AG09319 (cell line): ENCODE results near the gene TGFBRAP1.

Source experiments
- DNase-seq: peaks from one replicate; pipeline ENCODE4 v3.0.0-alpha.2; 2010; ENCODE audit warnings: low read depth; ENCODE audit errors: extremely low read depth
- CTCF ChIP-seq: IDR thresholded peaks from 2 replicates; pipeline ENCODE4 v1.5.1; 2011; ENCODE audit warnings: low read depth, mild to moderate bottlenecking, inconsistent platforms, low read length, moderate library complexity

Gene TGFBRAP1

GRCh38 chr2:105274046-105274445, 55.5 kb downstream of the TGFBRAP1 start:
- no peak for TF ChIP-seq CTCF
- peak; percentile 44 for DNase-seq

DNA sequence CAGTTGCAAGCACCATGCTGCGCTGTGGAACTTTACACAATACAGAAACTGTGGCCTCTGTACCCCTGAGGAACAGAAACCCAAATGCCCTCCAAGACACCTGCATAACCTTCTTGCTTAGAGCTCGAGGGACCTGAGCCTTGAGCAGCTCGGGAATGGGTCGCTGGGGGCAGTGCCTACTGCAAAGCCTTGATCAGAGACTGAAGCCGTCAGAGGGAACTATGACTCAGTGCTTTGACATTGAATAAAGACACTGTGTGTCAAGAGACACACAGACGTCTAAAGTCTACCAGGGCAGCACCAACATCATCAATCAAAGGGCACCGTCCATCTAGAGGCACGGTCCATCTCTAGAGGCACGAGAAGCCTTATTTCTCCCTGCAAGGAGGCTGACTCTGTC, 57.4 kb downstream of the TGFBRAP1 start:
- DNase-seq = no peak
- no peak for TF ChIP-seq CTCF

- no peak for TF ChIP-seq CTCF
- no peak for DNase-seq
These were observed 58.0 kb downstream of the TGFBRAP1 start for GRCh38 chr2:105271393-105272045.

DNA sequence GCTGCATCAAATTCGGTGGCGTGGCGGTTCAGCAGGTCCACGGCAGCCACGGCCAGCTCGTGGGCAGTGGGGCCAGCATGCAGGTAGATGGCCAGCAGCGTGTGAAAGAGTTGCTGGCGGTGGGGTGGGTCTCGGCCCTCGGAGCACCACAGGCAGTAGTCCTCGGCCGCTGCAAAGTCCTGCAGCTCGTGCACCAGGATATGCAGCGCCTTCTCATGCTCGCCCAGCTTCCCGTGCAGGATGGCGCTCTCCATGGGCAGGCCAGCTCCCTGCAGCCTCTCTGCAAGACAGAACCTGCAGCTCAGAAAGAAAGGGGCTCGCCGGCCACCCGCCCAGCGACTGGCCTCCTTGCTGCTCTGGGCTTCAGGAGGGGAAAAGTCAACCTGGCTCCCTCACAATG, 60.1 kb downstream of the TGFBRAP1 start:
- no peak for TF ChIP-seq CTCF
- DNase-seq = no peak

- DNase-seq = no peak
These were observed 66.9 kb downstream of the TGFBRAP1 start for GRCh38 chr2:105262651-105263091.

DNA sequence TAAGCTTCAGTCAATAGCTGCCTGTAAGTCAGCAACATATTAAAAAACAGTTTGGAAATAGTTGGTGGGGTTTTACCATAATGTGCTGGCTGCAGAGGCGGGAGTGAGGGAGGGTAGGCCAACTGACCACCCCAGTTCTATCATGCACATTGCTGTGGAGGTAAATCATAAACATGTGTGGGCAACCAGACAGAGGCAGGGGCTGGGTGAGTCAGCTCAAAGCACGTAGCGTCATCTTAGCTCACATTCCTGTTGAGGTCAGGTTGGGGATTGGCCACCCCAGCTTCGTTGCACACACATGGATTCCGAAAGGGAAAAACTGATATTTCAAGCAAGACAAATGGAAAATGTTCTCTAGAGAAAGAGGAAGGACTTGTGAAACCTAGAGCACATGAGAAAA, 68.5 kb downstream of the TGFBRAP1 start:
- DNase-seq = peak; percentile 88
- TF ChIP-seq CTCF = no peak

More at GRCh38 chr2:105262651-105263091, 66.9 kb downstream of the TGFBRAP1 start:
- TF ChIP-seq CTCF = no peak

- no peak for DNase-seq
These were observed 70.6 kb downstream of the TGFBRAP1 start for GRCh38 chr2:105258835-105259350.

More at GRCh38 chr2:105258835-105259350, 70.6 kb downstream of the TGFBRAP1 start:
- TF ChIP-seq CTCF = no peak
